Endometrial microvascular endothelial cells (primary cell): Measurements from ENCODE around the gene CDH16. TPM values are rescaled to one million over a fixed set of nuclear protein-coding genes. Genes with fewer than 3 reads are reported as not detected.

Experiments
- total RNA-seq: library from RNA; depleted of rRNA; stranded (reverse); fragments of >200 nt; gene quantifications from one replicate; pipeline ENCODE4 v1.2.3, GENCODE V29; 2015; ENCODE audit errors: inconsistent ontology term

Gene CDH16
- total RNA-seq, 1 donor from 2014 or later, result not detected

Other genes with a start within 250 kb of the CDH16 start
- 2.5 TPM for gene CMTM4, start 222.1 kb downstream of the CDH16 start, total RNA-seq
- gene DYNC1LI2, start 167.3 kb downstream of the CDH16 start, total RNA-seq, result 93.0 TPM
- gene TERB1, start 117.3 kb downstream of the CDH16 start, total RNA-seq, result not detected
- gene NAE1, start 87.9 kb downstream of the CDH16 start, total RNA-seq, result 70.8 TPM
- gene CA7, start 74.5 kb downstream of the CDH16 start, total RNA-seq, result not detected
- 12.5 TPM for gene PDP2, start 38.4 kb downstream of the CDH16 start, total RNA-seq
- 0.46 TPM for gene RRAD, start 6.7 kb upstream of the CDH16 start, total RNA-seq
- gene CIAO2B, start 15.5 kb upstream of the CDH16 start, total RNA-seq, result 69.0 TPM
- gene CES2, start 16.6 kb upstream of the CDH16 start, total RNA-seq, result 43.9 TPM
- gene CES3, start 42.4 kb upstream of the CDH16 start, total RNA-seq, result not detected
- under 0.01 TPM for gene CES4A, start 69.7 kb upstream of the CDH16 start, total RNA-seq
- gene CBFB, start 110.3 kb upstream of the CDH16 start, total RNA-seq, result 78.1 TPM
- 21.8 TPM for gene PHAF1, start 191.1 kb upstream of the CDH16 start, total RNA-seq
- 4.7 TPM for gene B3GNT9, start 232.1 kb upstream of the CDH16 start, total RNA-seq
- 33.0 TPM for gene TRADD, start 241.0 kb upstream of the CDH16 start, total RNA-seq
- 13.6 TPM for gene FBXL8, start 241.1 kb upstream of the CDH16 start, total RNA-seq
- gene HSF4, start 245.9 kb upstream of the CDH16 start, total RNA-seq, result not detected